ENCODE measurements around the gene MARK1. TPM values are rescaled to one million over a fixed set of nuclear protein-coding genes. Genes with fewer than 3 reads are reported as not detected.

The MARK1 gene
- total RNA-seq, 2 experiments from 2014 or later: not detected

DNA sequence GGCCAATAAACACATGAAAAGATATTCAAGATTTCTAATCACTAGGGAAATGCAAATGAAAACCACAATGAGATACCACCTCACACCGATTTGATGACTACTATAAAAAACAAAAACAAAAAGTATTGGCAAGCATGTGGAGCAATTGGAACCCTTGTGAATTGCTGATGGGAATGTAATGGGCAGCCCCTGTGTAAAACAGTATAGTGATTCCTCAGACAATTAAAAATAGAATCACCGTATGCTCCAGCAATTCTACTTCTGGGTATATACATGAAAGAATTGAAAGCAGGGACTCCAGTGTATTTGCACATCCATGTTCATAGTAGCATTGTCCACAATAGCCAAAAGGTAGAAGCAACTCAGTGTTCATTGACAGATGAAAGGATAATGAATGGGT lies 149.3 kb downstream of the MARK1 start:
- Histone ChIP-seq H3K27ac (ENCODE audit: low read depth, low read length, poor library complexity, severe bottlenecking) (no peak overlapping the region), H3K4me2 (ENCODE audit: low read length) (no peak overlapping the region), H3K4me1 (ENCODE audit: insufficient read depth, low read length, poor library complexity, severe bottlenecking) (no peaks in the 10 kb centered on the region), H3K9me2 (ENCODE audit: insufficient read depth, low read length) (no peaks in the 10 kb centered on the region), H3K79me2 (ENCODE audit: insufficient read depth, low read depth, low read length) (no peaks in the 10 kb centered on the region), H3K36me3 (ENCODE audit: insufficient read depth, low read length) (no peaks in the 10 kb centered on the region), H2AFZ (ENCODE audit: low read length) (no peak overlapping the region), H3K4me3 (ENCODE audit: low read depth, low read length, poor library complexity, severe bottlenecking) (no peak overlapping the region), H4K20me1 (ENCODE audit: insufficient read depth, low read length) (no peaks in the 10 kb centered on the region), H3K9me3 (ENCODE audit: low read length) (no peaks in the 10 kb centered on the region)
- POLR2A ChIA-PET: no interaction called here
- intact Hi-C loops (cut with micrococcal nuclease; ENCODE audit: unreplicated experiment): no loop called here
- TF ChIP-seq, protein P1, sequence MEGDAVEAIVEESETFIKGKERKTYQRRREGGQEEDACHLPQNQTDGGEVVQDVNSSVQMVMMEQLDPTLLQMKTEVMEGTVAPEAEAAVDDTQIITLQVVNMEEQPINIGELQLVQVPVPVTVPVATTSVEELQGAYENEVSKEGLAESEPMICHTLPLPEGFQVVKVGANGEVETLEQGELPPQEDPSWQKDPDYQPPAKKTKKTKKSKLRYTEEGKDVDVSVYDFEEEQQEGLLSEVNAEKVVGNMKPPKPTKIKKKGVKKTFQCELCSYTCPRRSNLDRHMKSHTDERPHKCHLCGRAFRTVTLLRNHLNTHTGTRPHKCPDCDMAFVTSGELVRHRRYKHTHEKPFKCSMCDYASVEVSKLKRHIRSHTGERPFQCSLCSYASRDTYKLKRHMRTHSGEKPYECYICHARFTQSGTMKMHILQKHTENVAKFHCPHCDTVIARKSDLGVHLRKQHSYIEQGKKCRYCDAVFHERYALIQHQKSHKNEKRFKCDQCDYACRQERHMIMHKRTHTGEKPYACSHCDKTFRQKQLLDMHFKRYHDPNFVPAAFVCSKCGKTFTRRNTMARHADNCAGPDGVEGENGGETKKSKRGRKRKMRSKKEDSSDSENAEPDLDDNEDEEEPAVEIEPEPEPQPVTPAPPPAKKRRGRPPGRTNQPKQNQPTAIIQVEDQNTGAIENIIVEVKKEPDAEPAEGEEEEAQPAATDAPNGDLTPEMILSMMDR (conservative IDR thresholded peaks at IDR 0.05; ENCODE audit: low read length): no peak
- no peak for TF ChIP-seq EZH2phosphoT487 (IDR thresholded peaks at IDR 0.05; ENCODE audit: borderline replicate concordance, low read depth, low read length)
- CTCF ChIA-PET (ENCODE audit: unreplicated experiment): no interaction called here
- no TSS peak for BruUV-seq (replicated peaks)
- DNase-seq (ENCODE audit: low spot score): no peak

DNA sequence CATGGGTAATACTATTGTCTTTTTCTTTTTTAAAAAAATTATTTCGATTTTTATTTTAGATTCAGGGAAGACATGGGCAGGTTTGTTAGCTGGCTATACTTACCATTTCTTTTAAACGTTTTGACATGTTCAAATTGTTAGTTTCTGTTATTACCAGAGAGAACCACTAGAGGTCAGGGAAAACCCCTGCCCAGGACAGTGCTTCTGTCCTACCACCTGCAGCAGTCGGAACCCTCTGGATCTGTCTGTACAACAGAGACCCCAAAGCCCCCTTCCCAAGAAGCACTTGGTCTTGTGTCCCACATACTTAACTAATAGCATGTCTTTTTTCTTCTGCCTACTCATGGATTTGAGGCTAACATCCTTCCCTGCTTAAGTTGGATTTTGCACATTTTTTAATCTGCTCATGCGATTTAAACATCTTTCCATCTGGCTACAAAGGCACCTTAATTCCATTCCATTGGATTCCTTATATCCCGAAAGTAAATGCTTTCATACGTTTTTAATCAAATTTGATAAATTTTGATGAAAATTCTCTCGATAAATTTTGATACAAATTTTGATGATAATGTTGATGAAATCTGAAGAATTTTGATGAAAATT lies 152.2 kb downstream of the MARK1 start:
- Histone ChIP-seq H3K36me3 (ENCODE audit: insufficient read depth, low read length) (no peaks in the 10 kb centered on the region), H3K79me2 (ENCODE audit: insufficient read depth, low read depth, low read length) (no peaks in the 10 kb centered on the region), H3K9me3 (ENCODE audit: low read length) (no peaks in the 10 kb centered on the region), H3K9me2 (ENCODE audit: insufficient read depth, low read length) (no peaks in the 10 kb centered on the region), H3K27ac (ENCODE audit: low read depth, low read length, poor library complexity, severe bottlenecking) (no peak overlapping the region), H3K4me2 (ENCODE audit: low read length) (no peak overlapping the region), H3K4me1 (ENCODE audit: insufficient read depth, low read length, poor library complexity, severe bottlenecking) (no peaks in the 10 kb centered on the region), H3K4me3 (ENCODE audit: low read depth, low read length, poor library complexity, severe bottlenecking) (no peak overlapping the region), H4K20me1 (ENCODE audit: insufficient read depth, low read length) (no peaks in the 10 kb centered on the region), H2AFZ (ENCODE audit: low read length) (no peak overlapping the region)
- intact Hi-C loops (cut with micrococcal nuclease; ENCODE audit: unreplicated experiment): loop anchor here (5.0 kb wide), 1 partner anchor 97 kb away; no protein-coding TSS in a partner anchor
- CTCF ChIA-PET (ENCODE audit: unreplicated experiment): no interaction called here
- no TSS peak for BruUV-seq (replicated peaks)
- DNase-seq (ENCODE audit: low spot score): peak; percentile 16
- POLR2A ChIA-PET: no interaction called here
- TF ChIP-seq EZH2phosphoT487 (IDR thresholded peaks at IDR 0.05; ENCODE audit: borderline replicate concordance, low read depth, low read length): no peak
- TF ChIP-seq, protein P1 (conservative IDR thresholded peaks at IDR 0.05; ENCODE audit: low read length): peak; percentile 76

DNA sequence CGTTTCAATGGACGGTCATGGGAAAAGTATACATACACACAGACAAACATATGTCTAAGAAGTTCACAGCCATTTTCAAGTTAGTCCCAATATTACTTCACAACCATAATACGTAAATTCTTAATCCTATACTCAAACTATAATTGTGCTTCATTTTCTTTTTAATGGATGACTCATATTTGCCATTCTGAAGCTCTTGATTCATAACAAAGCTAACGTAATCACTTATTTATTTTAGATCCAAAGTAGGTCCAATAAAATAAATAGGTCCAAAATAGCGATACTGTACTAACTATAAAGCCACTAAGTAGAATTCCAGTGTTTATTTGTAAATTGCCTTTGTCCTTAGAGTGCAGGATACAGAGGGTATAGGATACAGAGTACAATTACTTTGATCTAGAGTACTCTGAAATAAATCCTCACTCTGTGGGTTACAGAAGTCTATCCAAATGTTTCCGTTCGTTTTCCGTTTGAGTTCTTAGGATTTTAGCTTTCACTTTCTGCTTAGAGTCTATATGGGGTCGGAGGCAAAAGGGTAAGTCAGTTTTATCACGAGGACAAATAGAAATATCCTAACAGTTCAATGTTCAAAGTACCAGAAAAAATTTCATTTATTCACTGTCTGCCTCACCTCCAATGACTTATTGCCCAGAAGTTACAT lies 153.4 kb downstream of the MARK1 start:
- no peak overlapping the region for H3K4me2 ChIP-seq (ENCODE audit: low read length)
- H4K20me1 ChIP-seq (ENCODE audit: insufficient read depth, low read length): no peaks in the 10 kb centered on the region
- H2AFZ ChIP-seq (ENCODE audit: low read length): no peak overlapping the region
- no peaks in the 10 kb centered on the region for H3K4me1 ChIP-seq (ENCODE audit: insufficient read depth, low read length, poor library complexity, severe bottlenecking)
- no peak overlapping the region for H3K27ac ChIP-seq (ENCODE audit: low read depth, low read length, poor library complexity, severe bottlenecking)
- no TSS peak for BruUV-seq (replicated peaks)
- intact Hi-C loops (cut with micrococcal nuclease; ENCODE audit: unreplicated experiment): loop anchor here (5.0 kb wide), 1 partner anchor 96 kb away; no protein-coding TSS in a partner anchor
- TF ChIP-seq, protein P1 (conservative IDR thresholded peaks at IDR 0.05; ENCODE audit: low read length): no peak
- TF ChIP-seq EZH2phosphoT487 (IDR thresholded peaks at IDR 0.05; ENCODE audit: borderline replicate concordance, low read depth, low read length): no peak
- CTCF ChIA-PET (ENCODE audit: unreplicated experiment): no interaction called here
- H3K79me2 ChIP-seq (ENCODE audit: insufficient read depth, low read depth, low read length): no peaks in the 10 kb centered on the region
- POLR2A ChIA-PET: interaction anchor here (0.8 kb wide), 1 partner anchor 8 kb away, joined by 4 read pairs; no protein-coding TSS in a partner anchor
- H3K9me3 ChIP-seq (ENCODE audit: low read length): no peaks in the 10 kb centered on the region
- no peaks in the 10 kb centered on the region for H3K36me3 ChIP-seq (ENCODE audit: insufficient read depth, low read length)
- no peaks in the 10 kb centered on the region for H3K9me2 ChIP-seq (ENCODE audit: insufficient read depth, low read length)
- DNase-seq (ENCODE audit: low spot score): no peak
- H3K4me3 ChIP-seq (ENCODE audit: low read depth, low read length, poor library complexity, severe bottlenecking): no peak overlapping the region
